ENCODE measurements around the gene MAST3. TPM values are rescaled to one million over a fixed set of nuclear protein-coding genes. Genes with fewer than 3 reads are reported as not detected.

The MAST3 gene
- total and polyA plus RNA-seq, 2 of the 13 experiments (the other 11 are each of a cell fraction or from before 2014, with no cell fraction given), result 4.1 to 4.6 TPM

DNA sequence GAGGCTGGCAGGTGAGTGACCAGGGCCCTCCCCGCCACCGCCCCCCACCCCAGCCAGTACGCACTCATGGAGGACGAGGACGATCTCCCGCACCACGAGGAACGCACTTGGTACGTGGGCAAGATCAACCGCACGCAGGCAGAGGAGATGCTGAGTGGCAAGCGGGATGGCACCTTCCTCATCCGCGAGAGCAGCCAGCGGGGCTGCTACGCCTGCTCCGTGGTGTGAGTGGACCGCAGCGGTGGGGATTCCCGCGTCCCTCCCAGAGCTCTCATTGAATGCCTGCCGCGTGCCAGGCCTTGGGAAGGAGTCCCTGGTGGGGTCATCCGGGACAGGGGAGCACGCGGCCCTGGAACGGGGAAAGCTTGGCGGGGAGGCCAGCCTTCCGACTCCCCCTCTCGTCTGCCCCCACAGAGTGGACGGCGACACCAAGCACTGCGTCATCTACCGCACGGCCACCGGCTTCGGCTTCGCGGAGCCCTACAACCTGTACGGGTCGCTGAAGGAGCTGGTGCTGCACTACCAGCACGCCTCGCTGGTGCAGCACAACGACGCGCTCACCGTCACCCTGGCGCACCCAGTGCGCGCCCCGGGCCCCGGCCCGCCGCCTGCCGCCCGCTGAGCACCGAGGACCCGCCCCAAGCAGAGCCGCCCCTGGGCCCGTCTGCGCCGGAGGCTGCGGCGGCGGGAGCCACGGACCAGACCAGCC is 71.2 kb downstream of the MAST3 start:
- H3K9ac ChIP-seq (ENCODE audit: insufficient read depth, low read depth, low read length), result no peak overlapping the region
- 99% methylated on average over 26 of the region's 66 CpGs for WGBS (ENCODE audit: low lambda C conversion rate)
- H3K79me2 ChIP-seq (ENCODE audit: insufficient read depth, low read length), result no peaks in the 10 kb centered on the region
- no peaks in the 10 kb centered on the region for H3K4me1 ChIP-seq (ENCODE audit: insufficient read depth, low read length)
- H3K4me2 ChIP-seq (ENCODE audit: low read depth, low read length), result no peak overlapping the region
- no peak overlapping the region for H2AFZ ChIP-seq (ENCODE audit: low read length)
- FAIRE-seq (no peak), ATAC-seq (no peak), DNase-seq (ENCODE audit: low spot score) (no peak)
- POLR2A ChIA-PET, result interaction anchor here (0.9 to 2.6 kb wide), 4 partner anchors 15 to 58 kb away, joined by 3 to 8 read pairs (median 4); no protein-coding TSS in a partner anchor
- TF ChIP-seq, protein P1, sequence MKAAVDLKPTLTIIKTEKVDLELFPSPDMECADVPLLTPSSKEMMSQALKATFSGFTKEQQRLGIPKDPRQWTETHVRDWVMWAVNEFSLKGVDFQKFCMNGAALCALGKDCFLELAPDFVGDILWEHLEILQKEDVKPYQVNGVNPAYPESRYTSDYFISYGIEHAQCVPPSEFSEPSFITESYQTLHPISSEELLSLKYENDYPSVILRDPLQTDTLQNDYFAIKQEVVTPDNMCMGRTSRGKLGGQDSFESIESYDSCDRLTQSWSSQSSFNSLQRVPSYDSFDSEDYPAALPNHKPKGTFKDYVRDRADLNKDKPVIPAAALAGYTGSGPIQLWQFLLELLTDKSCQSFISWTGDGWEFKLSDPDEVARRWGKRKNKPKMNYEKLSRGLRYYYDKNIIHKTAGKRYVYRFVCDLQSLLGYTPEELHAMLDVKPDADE (CRISPR knock-in tag; IDR thresholded peaks at IDR 0.05), result no peak
- TF ChIP-seq ZBTB1 (CRISPR knock-in tag; IDR thresholded peaks at IDR 0.05; ENCODE audit: borderline replicate concordance), result no peak
- peak; percentile 41; the same call in 1 of the 2 replicates for TF ChIP-seq ZBTB33 (CRISPR knock-in tag; IDR thresholded peaks at IDR 0.05)
- no peak for TF ChIP-seq TCF7 (IDR thresholded peaks at IDR 0.05; ENCODE audit: low read depth)
- peak; percentile 51; the same call in 1 of the 2 replicates for TF ChIP-seq RBFOX2 (IDR thresholded peaks at IDR 0.05; ENCODE audit: low read depth, low read length)
- TF ChIP-seq DZIP1 (CRISPR knock-in tag; IDR thresholded peaks at IDR 0.05), result no peak
- H3K27ac ChIP-seq (ENCODE audit: extremely low read length, insufficient read depth, low read length), result no peak overlapping the region
- H3K9me3 ChIP-seq (ENCODE audit: low read length), result no peaks in the 10 kb centered on the region
- CTCF ChIA-PET (ENCODE audit: low intra/inter-chr PET ratio, low total read pairs), result interaction anchor here (0.7 to 3.2 kb wide), 3 partner anchors 56 to 110 kb away, joined by 4 to 25 read pairs (median 4); no protein-coding TSS in a partner anchor
- intact Hi-C loops (cut with micrococcal nuclease; ENCODE audit: unreplicated experiment), result loop anchor here (1.0 kb wide), 1 partner anchor 56 kb away; no protein-coding TSS in a partner anchor
- 0 out of 2 replicates have a peak, but pooled peaks cover 3% of the 10 kb centered on the region for H4K20me1 ChIP-seq (ENCODE audit: insufficient read depth, low read length)
- H3K4me3 ChIP-seq (replicated peaks in 1 of 3; ENCODE audit: insufficient read depth in 1 of 3, low read depth in 2 of 3, low read length in 3 of 3), result no peak overlapping the region
- peaks cover 15 to 29% of the 10 kb centered on the region in 2 experiments for H3K36me3 ChIP-seq (replicated peaks in 1 of 2; ENCODE audit: control insufficient read depth in 1 of 2, insufficient read depth in 2 of 2, low read length in 2 of 2)
- no peaks in the 10 kb centered on the region for H3K27me3 ChIP-seq (ENCODE audit: control insufficient read depth in 1 of 2, insufficient read depth in 2 of 2, low read length in 2 of 2)
- in situ Hi-C loops (cut with HindIII; ENCODE audit: extremely low pct_ligation_motif_present, low pct_unique_long_range_greater_than_20kb), result no loop called here
- no TSS peak for BruUV-seq (replicated peaks)

All from HepG2 (cell line).